Activated T-cell treated with anti-CD3 and anti-CD28 coated beads, Interleukin-2, amount 50 U/mL, for 24 hours (primary cell): ENCODE measurements around the gene FOXQ1.
"Not testable (repeated sequence)": the region's sequence is repeated elsewhere in the genome, so short reads cannot be mapped to it uniquely, and the experiment has no call there.

ENCODE experiments used
- DNase-seq: peaks from one replicate; pipeline ENCODE4 v3.0.0-alpha.2; 2020
- H3K27ac Mint-ChIP-seq: 2 replicates; pipeline ENCODE4 v1.8.0; 2020; ENCODE audit warnings: mild to moderate bottlenecking, mixed read lengths
- H3K27me3 Mint-ChIP-seq: 2 replicates; pipeline ENCODE4 v1.8.0; 2020; ENCODE audit warnings: mixed read lengths
- H3K36me3 Mint-ChIP-seq: 2 replicates; pipeline ENCODE4 v1.8.0; 2020; ENCODE audit warnings: low read depth, mixed read lengths
- H3K4me1 Mint-ChIP-seq: 2 replicates; pipeline ENCODE4 v1.8.0; 2020; ENCODE audit warnings: low read depth, mixed read lengths
- H3K4me3 Mint-ChIP-seq: 2 replicates; pipeline ENCODE4 v1.8.0; 2020; ENCODE audit warnings: mild to moderate bottlenecking, moderate library complexity, mixed read lengths
- H3K9me3 Mint-ChIP-seq: 2 replicates; pipeline ENCODE4 v1.8.0; 2020; ENCODE audit warnings: mixed read lengths

FOXQ1 gene

GRCh38 chr6:1349655-1350054 lies 37.8 kb downstream of the FOXQ1 start:
- Mint-ChIP-seq H3K27me3 (peaks cover 83% of the 10 kb centered on the region), H3K4me3 (no peak overlapping the region), H3K36me3 (no peaks in the 10 kb centered on the region), H3K27ac (no peak overlapping the region), H3K4me1 (no peaks in the 10 kb centered on the region), H3K9me3 (peaks cover 23% of the 10 kb centered on the region)
- no peak for DNase-seq

GRCh38 chr6:1351381-1352008 lies 39.6 kb downstream of the FOXQ1 start:
- no peaks in the 10 kb centered on the region for H3K4me1 Mint-ChIP-seq
- H3K27me3 Mint-ChIP-seq, result peaks cover 79% of the 10 kb centered on the region
- no peaks in the 10 kb centered on the region for H3K36me3 Mint-ChIP-seq
- no peak for DNase-seq
- H3K4me3 Mint-ChIP-seq, result no peak overlapping the region
- H3K9me3 Mint-ChIP-seq, result peaks cover 17% of the 10 kb centered on the region
- no peak overlapping the region for H3K27ac Mint-ChIP-seq

- DNase-seq, H3K27ac Mint-ChIP-seq, H3K4me1 Mint-ChIP-seq, H3K36me3 Mint-ChIP-seq, H3K4me3 Mint-ChIP-seq: not testable (repeated sequence)
- Mint-ChIP-seq H3K9me3 (peaks cover 17% of the 10 kb centered on the region), H3K27me3 (peaks cover 64% of the 10 kb centered on the region)
Measured at GRCh38 chr6:1355068-1355467, 43.2 kb downstream of the FOXQ1 start.

GRCh38 chr6:1361717-1362116 lies 49.8 kb downstream of the FOXQ1 start:
- H3K4me1 Mint-ChIP-seq, H3K9me3 Mint-ChIP-seq, H3K4me3 Mint-ChIP-seq, H3K36me3 Mint-ChIP-seq, DNase-seq, H3K27ac Mint-ChIP-seq: not testable (repeated sequence)
- H3K27me3 Mint-ChIP-seq, result peaks cover 62% of the 10 kb centered on the region

- Mint-ChIP-seq H3K4me1 (no peaks in the 10 kb centered on the region), H3K27ac (no peak overlapping the region), H3K36me3 (no peaks in the 10 kb centered on the region), H3K27me3 (peaks cover 62% of the 10 kb centered on the region), H3K9me3 (no peaks in the 10 kb centered on the region), H3K4me3 (no peak overlapping the region)
- DNase-seq, result no peak
Measured at GRCh38 chr6:1362643-1363042, 50.7 kb downstream of the FOXQ1 start.

- no peaks in the 10 kb centered on the region for H3K9me3 Mint-ChIP-seq
- no peak for DNase-seq
- peaks cover 69% of the 10 kb centered on the region for H3K27me3 Mint-ChIP-seq
- no peak overlapping the region for H3K27ac Mint-ChIP-seq
- H3K36me3 Mint-ChIP-seq, result no peaks in the 10 kb centered on the region
- H3K4me1 Mint-ChIP-seq, result no peaks in the 10 kb centered on the region
- H3K4me3 Mint-ChIP-seq, result no peak overlapping the region
Measured at GRCh38 chr6:1363298-1363697, 51.4 kb downstream of the FOXQ1 start.

GRCh38 chr6:1363729-1364572 lies 52.1 kb downstream of the FOXQ1 start:
- H3K4me3 Mint-ChIP-seq, result no peak overlapping the region
- DNase-seq, result no peak
- H3K27ac Mint-ChIP-seq, result no peak overlapping the region
- H3K4me1 Mint-ChIP-seq, result no peaks in the 10 kb centered on the region
- H3K27me3 Mint-ChIP-seq, result peaks cover 72% of the 10 kb centered on the region
- no peaks in the 10 kb centered on the region for H3K9me3 Mint-ChIP-seq
- H3K36me3 Mint-ChIP-seq, result no peaks in the 10 kb centered on the region
